HG03175 (cell line): Measurements from ENCODE around the gene WDR4.
"Not testable (repeated sequence)": the region's sequence is repeated elsewhere in the genome, so short reads cannot be mapped to it uniquely, and the experiment has no call there.

Experiments used
- ATAC-seq: cut with Tn5 transposase; IDR thresholded peaks from one replicate; pipeline ENCODE4 v1.9.1; 2021; ENCODE audit warnings: mild to moderate bottlenecking, moderate library complexity; ENCODE audit not compliant: unreplicated experiment

The WDR4 gene

DNA sequence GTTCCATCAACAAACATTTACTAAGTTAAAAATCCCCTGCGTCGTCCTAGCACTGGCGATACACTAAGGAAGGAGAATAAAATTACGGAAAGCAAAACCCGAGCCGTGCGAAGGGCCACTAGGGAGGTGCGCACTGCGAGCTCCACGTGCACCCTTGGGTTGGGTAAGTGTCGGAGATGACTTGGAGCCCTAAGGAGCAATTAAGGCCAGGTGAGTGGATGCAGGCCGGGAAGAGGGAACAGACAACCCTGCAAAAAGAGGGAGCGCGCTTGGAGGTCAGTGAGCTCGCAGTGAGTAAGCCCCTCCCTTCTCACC, 704 bp downstream of the WDR4 start:
- ATAC-seq: peak; percentile 24

GRCh38 chr21:42875811-42876210, 3.5 kb downstream of the WDR4 start:
- not testable (repeated sequence) for ATAC-seq

- no peak for ATAC-seq
These were observed 6.2 kb downstream of the WDR4 start for GRCh38 chr21:42873096-42873495.

GRCh38 chr21:42868196-42868595, 11.1 kb downstream of the WDR4 start:
- ATAC-seq: no peak

DNA sequence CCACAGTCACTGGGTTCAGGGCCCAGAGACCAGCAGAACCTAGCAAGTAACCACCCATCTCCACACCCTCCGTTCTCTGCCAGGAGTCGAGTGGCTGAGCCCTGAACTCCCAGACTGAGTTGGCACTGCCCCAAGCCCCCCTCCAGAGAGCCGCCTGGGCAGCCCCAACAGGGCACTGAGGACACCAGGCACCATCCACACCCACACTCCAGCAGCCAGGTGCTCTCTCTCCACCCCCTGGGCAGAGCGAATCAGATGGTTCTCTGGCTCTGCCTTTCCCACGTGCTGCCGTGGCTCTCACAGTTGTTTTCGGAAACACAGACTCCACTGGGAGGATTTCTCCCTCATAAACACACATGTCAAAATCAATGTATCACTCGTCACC, 13.6 kb downstream of the WDR4 start:
- ATAC-seq: no peak

- ATAC-seq: no peak
These were observed 14.2 kb downstream of the WDR4 start for GRCh38 chr21:42864815-42865775.

- ATAC-seq: no peak
These were observed 15.1 kb downstream of the WDR4 start for GRCh38 chr21:42864286-42864685.

DNA sequence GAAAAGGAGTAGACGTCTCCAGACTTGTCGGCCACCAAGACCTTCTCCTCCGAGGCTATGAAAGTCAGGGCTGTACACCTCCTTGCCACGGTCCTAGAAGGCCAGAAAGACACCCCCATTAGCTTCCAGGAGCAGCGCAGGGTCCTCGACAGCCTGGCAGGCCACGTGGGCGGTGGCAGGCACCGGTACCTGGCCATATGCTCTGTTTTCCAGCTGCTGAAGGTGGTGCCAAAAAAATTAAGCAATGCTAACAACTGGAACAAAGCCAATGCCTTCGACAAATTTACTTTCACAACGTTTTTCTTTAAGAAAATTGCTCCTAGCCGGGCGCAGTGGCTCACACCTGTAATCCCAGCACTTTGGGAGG, 15.9 kb downstream of the WDR4 start:
- no peak for ATAC-seq

DNA sequence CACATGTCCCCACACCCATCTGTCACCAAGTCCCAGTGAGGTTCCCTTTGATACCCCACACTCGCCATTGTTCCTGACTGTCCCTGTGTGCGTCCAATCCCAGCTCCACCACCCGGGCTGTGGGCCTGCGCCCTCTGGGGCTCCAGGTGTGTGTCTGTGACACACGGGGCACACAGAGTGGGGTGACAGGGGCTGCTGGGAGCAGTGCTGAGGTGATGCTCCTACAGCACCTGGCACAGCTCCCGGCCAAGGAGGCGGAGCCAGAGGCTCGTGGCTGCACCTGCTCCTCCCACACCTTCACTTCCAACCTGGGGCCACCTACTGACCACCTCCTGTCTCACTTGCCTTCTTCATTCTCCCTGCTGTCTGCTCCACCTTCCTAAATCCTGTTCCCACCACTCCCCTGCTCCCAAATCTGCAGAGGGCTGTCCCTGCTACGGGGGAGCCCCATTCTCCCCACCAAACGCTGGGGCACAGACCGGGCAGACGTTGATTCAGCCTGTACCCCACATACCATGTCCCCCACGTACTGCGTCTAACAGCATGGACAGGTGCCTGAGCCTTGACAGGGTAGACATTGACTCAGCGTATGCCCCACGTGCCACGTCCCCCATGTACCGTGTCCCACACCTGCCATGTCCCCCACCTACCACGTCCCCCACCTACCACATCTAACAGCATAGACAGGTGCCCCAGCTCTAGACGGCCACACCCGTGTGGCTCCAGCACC, 16.4 kb downstream of the WDR4 start:
- no peak for ATAC-seq

DNA sequence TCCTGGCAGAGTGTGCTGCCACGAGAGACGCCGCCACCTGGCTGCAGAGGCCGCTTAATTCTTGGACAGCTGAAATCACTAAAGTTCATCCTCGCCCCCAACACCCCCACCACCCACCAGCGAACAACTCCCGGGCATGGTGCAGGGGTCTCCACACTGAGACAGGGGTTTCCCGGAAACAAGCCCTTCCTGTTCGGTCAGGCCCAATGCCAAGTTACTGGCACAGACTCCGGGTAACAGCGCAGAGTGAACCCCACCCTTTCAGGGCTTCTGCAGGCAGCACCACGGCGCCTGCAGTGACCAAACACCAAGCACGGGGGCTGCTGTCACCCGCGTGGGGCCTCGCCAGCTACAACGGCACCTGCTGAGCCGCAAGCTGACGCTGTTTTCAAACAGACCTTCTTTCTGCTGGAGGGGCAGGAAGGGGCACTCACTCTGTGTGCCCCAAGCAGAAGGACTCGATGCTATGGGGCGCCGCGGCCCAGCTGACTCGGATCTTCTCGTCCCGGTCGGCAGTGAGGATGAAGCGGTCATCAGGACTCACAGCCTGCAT, 17.4 kb downstream of the WDR4 start:
- no peak for ATAC-seq

GRCh38 chr21:42861311-42861847, 18.0 kb downstream of the WDR4 start:
- ATAC-seq: no peak

DNA sequence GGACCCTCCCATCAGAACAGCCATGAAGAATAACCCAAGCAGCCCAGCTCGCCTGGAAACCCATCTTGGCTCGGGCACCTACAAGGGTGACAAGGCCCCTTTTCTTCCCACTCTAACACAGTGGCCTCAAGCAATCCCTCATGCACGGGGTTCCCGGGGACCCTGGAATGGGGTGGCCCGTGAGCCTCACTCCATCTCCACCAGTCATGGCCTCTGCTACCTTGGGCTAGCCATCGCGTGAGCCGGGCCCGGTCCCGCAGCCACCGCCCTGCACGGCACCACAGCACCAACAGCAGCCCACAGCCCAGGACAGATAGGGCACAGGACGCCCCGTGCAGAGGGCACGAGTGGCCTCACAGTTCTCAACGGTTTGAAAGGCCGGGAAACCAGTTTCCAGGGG, 19.0 kb downstream of the WDR4 start:
- no peak for ATAC-seq

DNA sequence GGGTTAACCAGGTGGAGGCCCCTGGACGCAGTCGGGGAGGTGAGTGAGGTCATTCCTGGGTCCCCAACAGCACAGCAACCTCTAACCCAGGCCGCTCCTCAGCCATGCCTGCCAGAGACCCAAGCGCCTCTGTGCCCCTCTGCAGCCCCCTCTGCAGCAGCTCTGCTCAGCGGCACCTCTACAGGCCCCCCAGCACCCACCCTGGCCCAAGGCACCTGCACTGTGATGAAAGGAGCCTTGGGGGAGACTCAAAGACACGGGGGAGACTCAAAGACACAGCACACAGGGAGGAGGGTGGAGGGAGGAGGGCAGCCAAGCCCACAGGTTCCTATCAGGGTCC, 19.5 kb downstream of the WDR4 start:
- ATAC-seq: no peak

DNA sequence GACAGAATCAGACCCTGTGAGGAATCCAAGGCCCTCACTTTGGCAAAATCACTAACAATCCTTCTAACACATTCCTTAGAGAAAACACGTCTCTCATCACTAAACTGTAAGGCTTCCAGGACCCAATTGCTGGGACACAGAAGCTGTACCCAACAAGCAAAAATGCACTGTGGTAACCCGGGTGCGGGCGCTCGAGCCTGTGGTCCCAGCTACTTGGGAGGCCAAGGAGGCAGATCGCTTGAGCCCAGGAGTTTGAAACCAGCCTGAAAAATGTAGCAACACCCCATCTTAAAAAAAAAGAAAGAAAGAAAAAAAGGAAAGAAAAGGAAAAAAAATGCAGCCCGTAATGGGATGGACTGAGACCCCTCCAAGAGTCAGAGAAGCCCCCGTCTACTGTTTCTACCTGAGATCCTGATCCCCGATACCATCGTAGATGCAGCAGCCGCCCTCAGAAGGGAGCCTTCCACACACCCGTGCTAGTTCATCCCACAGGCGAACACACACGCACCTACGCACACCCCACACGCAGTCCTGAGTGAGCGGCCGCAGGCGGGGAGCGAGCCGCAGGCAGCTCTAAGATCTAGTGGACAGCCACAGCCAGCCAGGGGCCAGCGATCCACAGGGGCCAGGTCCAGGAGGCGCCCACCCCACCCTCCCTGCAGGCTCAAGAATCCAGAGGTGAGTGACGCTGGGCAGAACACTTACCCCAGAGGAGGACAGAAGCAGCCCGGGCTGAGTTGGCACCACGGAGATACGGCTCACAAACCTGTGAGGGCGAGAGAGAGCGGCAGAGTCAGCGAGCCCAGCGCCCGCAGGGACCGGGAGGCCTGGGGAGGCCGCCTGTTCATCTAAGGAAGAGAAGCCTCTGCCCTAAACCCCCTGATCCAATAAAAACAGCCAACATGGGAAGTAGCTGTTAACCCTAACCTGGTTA, 20.1 kb downstream of the WDR4 start:
- ATAC-seq: no peak

GRCh38 chr21:42858185-42858847, 21.0 kb downstream of the WDR4 start:
- no peak for ATAC-seq

- no peak for ATAC-seq
These were observed 22.1 kb downstream of the WDR4 start for GRCh38 chr21:42857216-42857615.

- ATAC-seq: no peak
These were observed 23.4 kb downstream of the WDR4 start for GRCh38 chr21:42855937-42856335.

GRCh38 chr21:42855171-42855936, 24.0 kb downstream of the WDR4 start:
- no peak for ATAC-seq

DNA sequence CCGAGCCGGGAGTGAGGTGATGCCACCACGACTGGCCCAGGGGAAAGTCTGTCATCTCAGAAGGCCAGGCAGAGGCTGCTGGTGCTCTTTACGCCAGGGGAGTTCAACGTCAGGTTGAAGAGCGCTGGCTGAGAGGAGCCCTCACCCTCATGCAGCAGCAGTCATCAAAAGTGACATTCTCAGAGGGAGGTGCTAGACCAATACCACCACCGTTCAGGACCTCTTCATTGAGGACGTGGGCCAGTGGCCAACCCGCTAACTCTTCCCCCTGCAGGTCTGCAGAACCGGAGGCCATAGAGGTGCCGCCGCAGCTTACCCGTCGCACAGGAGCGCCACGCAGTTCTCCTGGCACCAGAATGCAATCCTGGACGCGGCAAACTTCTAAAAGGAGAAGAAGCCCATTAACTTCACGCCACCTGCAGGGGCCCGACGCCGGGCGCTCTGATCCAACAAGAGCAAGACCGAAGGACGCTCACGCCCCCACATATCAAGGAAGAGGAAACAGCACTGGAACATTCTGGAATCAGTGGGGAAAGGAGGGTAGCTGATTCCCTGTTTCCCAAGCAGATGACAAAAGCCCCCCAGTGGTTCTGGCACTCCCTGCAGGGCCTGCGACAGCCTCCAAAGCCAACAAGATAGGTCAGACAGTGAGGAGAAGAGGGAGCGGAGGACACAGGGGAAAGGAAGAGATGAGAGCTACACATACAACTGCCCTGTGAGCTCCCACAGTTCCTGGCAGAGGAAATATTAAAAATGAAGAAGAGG, 24.9 kb downstream of the WDR4 start:
- no peak for ATAC-seq
